MM.1S (cell line): ENCODE data around the gene SEPTIN5.
"Not testable (repeated sequence)": the region's sequence is repeated elsewhere in the genome, so short reads cannot be mapped to it uniquely, and the experiment has no call there.

ENCODE experiments used
- EZH2 ChIP-seq: fragments of 300-600 bp; sonication (generic); optimal IDR thresholded peaks from 2 replicates; pipeline ENCODE3; 2017; ENCODE audit warnings: low read depth, mild to moderate bottlenecking, antibody characterized with exemption, low read length, mixed read lengths
- EZH2phosphoT487 ChIP-seq: fragments of 300-600 bp; sonication (generic); IDR thresholded peaks from 2 replicates; pipeline ENCODE4 v1.6.1; 2018; ENCODE audit warnings: antibody characterized with exemption, low read length
- TF ChIP-seq, protein P1 (sequence below): fragments of 300-600 bp; sonication (generic); IDR thresholded peaks from 2 replicates; pipeline ENCODE4 v1.5.1; 2016; ENCODE audit warnings: antibody characterized with exemption, low read length, mixed read lengths

- TF ChIP-seq, protein P1, sequence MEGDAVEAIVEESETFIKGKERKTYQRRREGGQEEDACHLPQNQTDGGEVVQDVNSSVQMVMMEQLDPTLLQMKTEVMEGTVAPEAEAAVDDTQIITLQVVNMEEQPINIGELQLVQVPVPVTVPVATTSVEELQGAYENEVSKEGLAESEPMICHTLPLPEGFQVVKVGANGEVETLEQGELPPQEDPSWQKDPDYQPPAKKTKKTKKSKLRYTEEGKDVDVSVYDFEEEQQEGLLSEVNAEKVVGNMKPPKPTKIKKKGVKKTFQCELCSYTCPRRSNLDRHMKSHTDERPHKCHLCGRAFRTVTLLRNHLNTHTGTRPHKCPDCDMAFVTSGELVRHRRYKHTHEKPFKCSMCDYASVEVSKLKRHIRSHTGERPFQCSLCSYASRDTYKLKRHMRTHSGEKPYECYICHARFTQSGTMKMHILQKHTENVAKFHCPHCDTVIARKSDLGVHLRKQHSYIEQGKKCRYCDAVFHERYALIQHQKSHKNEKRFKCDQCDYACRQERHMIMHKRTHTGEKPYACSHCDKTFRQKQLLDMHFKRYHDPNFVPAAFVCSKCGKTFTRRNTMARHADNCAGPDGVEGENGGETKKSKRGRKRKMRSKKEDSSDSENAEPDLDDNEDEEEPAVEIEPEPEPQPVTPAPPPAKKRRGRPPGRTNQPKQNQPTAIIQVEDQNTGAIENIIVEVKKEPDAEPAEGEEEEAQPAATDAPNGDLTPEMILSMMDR: not testable (repeated sequence)
- TF ChIP-seq EZH2, EZH2phosphoT487: not testable (repeated sequence)
Observed at GRCh38 chr22:19726064-19726788, 11.9 kb downstream of the SEPTIN5 start.
